Measurements from ENCODE around the gene ARHGEF33. TPM values are rescaled to one million over a fixed set of nuclear protein-coding genes. Genes with fewer than 3 reads are reported as not detected.

ARHGEF33 gene
- polyA plus RNA-seq, 1 experiment, result 0.32 TPM

DNA sequence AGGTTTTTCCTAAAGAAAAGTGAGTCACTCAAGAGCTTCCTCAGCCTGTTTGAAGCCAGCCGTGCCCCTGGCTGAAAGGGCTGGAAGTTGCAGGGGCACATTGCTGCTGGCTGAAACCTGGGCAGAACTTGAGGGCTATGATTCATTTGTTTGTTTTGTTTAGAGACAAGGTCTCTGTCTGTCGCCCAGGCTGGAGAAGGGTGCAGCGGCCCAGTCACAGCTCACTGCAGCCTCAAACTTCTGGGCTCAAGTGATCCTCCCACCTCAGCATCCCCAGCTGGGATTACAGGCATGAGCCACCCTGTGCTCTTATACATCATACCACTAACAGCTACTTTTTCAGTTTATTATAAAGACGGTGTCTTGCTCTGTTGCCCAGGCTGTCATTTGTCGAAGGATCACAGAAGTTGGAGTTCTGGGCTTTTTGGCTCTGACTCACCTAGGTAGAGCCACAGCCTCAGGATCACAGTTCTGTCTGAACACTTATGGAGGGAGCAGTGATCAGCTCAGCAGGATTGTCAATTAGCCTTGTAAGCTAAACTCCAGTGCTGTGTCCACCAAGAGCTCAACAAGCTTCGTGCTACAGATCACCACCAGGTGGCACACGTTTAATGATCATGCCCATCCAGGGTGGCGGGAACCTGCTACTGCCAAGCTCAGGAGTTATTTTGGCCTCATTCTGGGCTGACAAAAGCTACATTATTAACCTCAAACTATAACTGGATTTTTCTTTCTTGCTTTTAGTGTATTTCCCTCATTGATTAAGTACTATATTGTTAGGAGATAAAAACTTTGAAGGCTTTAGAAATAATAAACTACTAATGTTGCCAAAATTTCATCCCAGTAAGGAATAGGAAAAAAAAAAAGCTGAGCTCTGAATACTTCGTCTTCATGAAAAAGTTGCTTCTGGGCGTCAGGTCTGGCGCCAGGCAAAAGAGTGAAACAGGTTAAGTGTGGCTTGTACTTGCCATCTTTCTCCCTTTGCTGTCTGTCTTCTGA is 57.9 kb downstream of the ARHGEF33 start:
- H3K27me3 ChIP-seq (ENCODE audit: control insufficient read depth, insufficient read depth, low read length), result peaks cover 10% of the 10 kb centered on the region
- CTCF ChIA-PET, result interaction anchor here (0.5 to 5.3 kb wide), 50 partner anchors 8 to 637 kb away, joined by 3 to 140 read pairs (median 5); partner anchors contain the start of genes DHX57 and MORN2
- H3K4me3 ChIP-seq (ENCODE audit: low read depth, low read length), result no peak overlapping the region
- no peaks in the 10 kb centered on the region for H3K9me3 ChIP-seq (ENCODE audit: control insufficient read depth, insufficient read depth, low read length)
- POLR2A ChIA-PET, result interaction anchor here (0.9 to 1.7 kb wide), 3 partner anchors 13 to 197 kb away, joined by 3 to 9 read pairs (median 6); partner anchors contain the start of genes DHX57, MORN2 and SRSF7
- TF ChIP-seq CTCF (IDR thresholded peaks at IDR 0.05; ENCODE audit: low read depth, low read length), result peak; percentile 72
- DNase-seq (ENCODE audit: low read depth, low spot score), result peak; percentile 48
- no peak overlapping the region for H3K27ac ChIP-seq (ENCODE audit: low read depth, low read length)

DNA sequence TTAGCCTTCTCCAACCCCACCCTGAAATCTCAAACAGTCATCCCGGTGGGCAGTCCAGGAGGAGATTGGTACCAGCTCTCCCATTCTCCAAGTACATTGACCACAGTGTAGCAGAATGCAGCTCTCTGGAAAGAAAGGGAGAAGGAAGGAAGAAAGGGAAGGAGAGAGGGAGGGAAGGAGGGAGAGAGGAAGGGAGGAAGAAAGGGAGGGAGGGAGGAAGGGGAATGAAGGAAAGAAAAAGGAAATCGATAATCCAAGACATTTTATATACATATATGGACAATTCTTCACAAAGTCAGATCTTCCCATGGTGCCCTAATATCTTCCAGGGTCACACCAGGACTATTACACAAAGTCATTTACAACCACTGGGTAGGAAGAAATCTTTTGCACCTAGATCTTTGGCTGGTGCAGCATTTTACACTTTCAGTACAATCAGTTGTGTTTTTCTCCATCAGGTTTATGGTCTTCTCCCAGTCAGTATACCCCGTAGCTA is 58.8 kb downstream of the ARHGEF33 start:
- H3K27me3 ChIP-seq (ENCODE audit: control insufficient read depth, insufficient read depth, low read length), result peaks cover 11% of the 10 kb centered on the region
- DNase-seq (ENCODE audit: low read depth, low spot score), result no peak
- POLR2A ChIA-PET, result interaction anchor here (1.7 kb wide), 1 partner anchor 197 kb away, joined by 9 read pairs; the partner anchor contains the start of gene SRSF7
- no peak for TF ChIP-seq CTCF (IDR thresholded peaks at IDR 0.05; ENCODE audit: low read depth, low read length)
- no peak overlapping the region for H3K4me3 ChIP-seq (ENCODE audit: low read depth, low read length)
- CTCF ChIA-PET, result interaction anchor here (0.6 to 5.3 kb wide), 24 partner anchors 8 to 282 kb away, joined by 3 to 140 read pairs (median 8); no protein-coding TSS in a partner anchor
- H3K9me3 ChIP-seq (ENCODE audit: control insufficient read depth, insufficient read depth, low read length), result no peaks in the 10 kb centered on the region
- no peak overlapping the region for H3K27ac ChIP-seq (ENCODE audit: low read depth, low read length)

- no peak overlapping the region for H3K4me3 ChIP-seq (ENCODE audit: low read depth, low read length)
- no peak for TF ChIP-seq CTCF (IDR thresholded peaks at IDR 0.05; ENCODE audit: low read depth, low read length)
- POLR2A ChIA-PET, result no interaction called here
Measured at GRCh38 chr2:38948995-38949394, 59.3 kb downstream of the ARHGEF33 start.

DNA sequence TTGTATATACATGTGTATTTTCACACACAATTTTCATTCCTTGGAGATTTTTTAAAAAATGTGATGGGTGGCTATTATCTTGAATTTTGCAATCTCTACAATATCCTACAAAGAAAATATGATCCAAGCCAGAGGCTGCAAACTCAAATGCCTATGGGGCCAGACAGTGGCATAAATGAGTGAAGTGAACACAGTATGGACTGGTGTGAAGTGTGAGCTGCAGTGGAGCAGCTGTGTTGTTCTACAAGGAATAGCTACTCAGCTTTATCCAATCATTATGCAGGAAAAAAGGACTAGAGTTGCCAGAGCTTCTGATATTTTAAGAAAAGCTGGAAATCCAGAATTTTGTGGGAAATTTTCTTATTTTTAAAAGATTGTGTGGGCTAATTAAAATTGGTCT is 62.1 kb downstream of the ARHGEF33 start:
- ChIA-PET CTCF (no interaction called here), POLR2A (no interaction called here)
- H3K4me3 ChIP-seq (ENCODE audit: low read depth, low read length), result no peak overlapping the region
- H3K27me3 ChIP-seq (ENCODE audit: control insufficient read depth, insufficient read depth, low read length), result peaks cover 22% of the 10 kb centered on the region
- no peak overlapping the region for H3K27ac ChIP-seq (ENCODE audit: low read depth, low read length)
- no peak for DNase-seq (ENCODE audit: low read depth, low spot score)
- H3K9me3 ChIP-seq (ENCODE audit: control insufficient read depth, insufficient read depth, low read length), result no peaks in the 10 kb centered on the region
- no peak for TF ChIP-seq CTCF (IDR thresholded peaks at IDR 0.05; ENCODE audit: low read depth, low read length)

More at GRCh38 chr2:38948995-38949394, 59.3 kb downstream of the ARHGEF33 start:
- DNase-seq (ENCODE audit: low read depth, low spot score), result no peak
- Histone ChIP-seq H3K9me3 (ENCODE audit: control insufficient read depth, insufficient read depth, low read length) (no peaks in the 10 kb centered on the region), H3K27ac (ENCODE audit: low read depth, low read length) (no peak overlapping the region), H3K27me3 (ENCODE audit: control insufficient read depth, insufficient read depth, low read length) (peaks cover 17% of the 10 kb centered on the region)
- CTCF ChIA-PET, result interaction anchor here (5.3 kb wide), 1 partner anchor 281 kb away, joined by 140 read pairs; no protein-coding TSS in a partner anchor
